NCI-H2227 (cell line): ENCODE data around the gene FAM171A2.
"Not testable (repeated sequence)": the region's sequence is repeated elsewhere in the genome, so short reads cannot be mapped to it uniquely, and the experiment has no call there.

Experiments
- DNase-seq: peaks from one replicate; lab custom pipeline; 2025; ENCODE audit not compliant: unreplicated experiment; lab: John Stamatoyannopoulos, UW

Gene FAM171A2

GRCh38 chr17:44347206-44348055 is 16.2 kb downstream of the FAM171A2 start:
- not testable (repeated sequence) for DNase-seq

DNA sequence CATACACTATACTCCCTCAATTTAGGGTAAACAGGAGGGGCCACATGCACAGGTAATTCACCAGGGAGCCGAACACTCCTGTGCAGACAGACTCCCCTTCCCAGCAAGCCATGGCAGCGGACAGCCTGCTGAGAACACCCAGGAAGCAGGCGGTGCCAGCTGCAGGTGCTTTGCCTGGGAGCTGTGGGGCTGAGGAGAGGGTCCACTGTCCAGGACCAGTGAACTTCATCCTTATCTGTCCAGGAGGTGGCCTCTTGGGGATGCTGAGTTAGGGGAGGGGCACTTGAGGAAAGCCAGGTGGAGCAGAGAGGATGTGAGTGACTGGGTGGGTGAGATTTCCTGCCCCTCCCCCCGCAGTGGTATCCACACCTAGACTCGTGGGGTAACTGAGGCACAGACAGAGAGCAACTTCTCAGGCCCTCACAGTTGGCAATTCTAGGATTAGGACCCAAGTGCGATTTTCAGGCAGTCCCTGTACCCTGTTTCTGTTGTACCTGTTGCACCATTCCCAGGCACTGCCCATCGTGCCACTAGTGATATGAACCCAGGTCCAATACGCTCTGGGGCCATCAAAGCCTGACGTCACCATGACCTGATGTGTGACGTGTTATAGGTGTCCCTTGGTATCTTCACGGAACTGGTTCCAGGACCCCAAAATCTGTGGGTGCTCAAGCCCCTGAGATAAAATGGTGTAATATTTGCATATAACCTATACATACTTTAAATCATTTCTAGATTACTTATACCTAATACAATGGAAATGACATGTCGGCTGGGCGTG is 17.4 kb downstream of the FAM171A2 start:
- no peak for DNase-seq

DNA sequence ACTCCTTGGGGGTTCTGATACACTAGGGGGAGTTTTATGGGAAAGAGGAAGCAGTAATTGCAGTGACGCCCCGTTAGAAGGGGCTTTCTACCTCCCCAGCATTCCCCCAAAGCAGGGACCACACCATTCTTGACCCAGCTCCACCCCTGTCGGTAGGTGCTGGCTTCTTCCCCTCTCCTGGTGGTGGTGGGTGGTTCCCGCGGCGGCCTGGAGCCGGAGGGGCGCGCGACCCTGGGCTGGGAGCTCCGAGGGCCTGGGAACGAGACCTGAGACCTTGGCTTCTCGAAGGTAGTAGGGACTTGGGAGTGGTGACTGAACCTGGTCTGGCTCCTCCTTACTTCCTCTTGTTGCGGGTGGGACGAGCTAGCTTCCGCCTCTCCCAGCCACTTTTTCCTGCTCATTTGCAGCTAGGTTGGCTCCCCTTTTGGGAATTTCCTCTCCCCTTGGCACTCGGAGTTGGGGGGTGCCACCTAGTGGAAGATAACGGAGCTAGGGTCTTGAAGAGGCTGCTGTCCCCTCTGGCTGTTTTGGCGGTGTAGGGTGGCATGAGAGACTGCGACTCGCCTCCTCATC is 18.1 kb downstream of the FAM171A2 start:
- peak; percentile 82 for DNase-seq

GRCh38 chr17:44344939-44345453 is 18.7 kb downstream of the FAM171A2 start, which contains the start of gene GRN:
Gene GRN (plus strand): TSS chr17:44345302. CDS start chr17:44349165, 3,863 bp downstream.
- peak; percentile 98 for DNase-seq

DNA sequence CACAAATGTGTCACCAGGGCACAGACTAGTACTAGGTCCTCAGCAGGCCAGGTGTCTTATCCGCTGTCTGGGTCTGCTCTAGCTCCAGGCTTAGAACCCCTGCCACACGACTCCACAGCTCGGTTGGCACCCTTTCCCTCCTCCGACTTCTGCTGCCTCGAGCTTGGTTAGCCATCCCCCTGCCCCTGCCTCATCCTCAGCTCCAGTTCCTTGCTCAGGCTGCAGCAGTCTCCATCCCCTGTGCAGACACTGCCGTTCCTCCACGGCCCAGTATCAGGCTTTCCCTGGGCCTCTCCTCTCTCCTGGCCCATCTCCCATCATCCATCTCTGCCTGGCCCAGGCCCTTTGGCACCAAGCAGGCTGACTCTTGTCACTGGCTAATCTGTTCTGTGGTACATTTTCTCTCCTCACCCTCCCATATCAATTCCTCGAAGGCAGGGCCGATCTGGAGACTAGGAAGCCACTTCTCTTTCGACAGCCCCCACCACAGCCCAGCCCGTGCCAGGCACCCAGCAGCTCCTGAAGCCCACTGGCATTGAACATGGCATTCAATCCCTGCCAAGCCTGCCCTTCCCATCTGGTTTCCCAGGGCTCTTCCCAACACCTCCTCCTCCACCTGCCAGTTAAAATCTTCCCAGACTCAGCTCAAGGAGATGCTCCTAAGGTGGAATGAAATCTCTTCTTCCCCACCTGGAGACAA is 20.0 kb downstream of the FAM171A2 start:
- no peak for DNase-seq

DNA sequence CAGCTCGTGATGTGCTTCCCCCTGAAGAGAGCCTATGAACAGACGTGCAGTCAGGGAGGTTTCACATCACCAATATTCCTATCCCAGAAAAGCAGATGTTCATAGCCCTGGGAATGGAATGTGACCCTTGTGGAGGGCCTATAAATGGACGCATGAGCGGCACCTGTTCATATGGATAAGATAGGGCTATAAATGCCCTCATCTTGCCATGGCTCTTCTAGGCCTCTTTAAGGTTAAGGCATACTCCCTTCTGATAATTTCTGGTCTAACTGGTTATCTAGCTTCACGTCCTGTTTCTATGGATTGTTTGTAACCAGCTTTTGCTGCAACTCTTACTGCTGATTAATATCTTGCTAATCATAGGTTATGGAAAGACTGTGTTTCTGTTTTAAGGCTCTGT is 23.1 kb downstream of the FAM171A2 start:
- not testable (repeated sequence) for DNase-seq

DNA sequence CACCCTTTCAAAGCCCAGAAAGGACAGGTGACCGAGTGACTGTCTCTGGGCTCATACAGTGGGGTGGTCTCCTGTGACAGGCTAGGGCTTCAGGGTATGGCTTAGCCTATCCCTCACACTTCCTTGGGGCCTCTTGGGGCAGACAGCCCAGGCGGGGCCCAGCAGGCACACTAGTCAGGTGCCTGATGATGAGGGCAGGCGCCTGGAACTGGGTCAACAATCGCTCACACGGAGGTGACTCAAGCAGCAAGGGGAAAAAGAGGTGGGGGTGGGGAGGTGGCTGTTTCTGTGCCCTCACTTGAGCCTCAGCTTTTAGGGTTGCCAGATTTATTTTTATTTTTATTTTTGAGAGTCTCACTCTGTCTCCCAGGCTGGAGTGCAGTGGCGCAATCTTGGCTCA is 25.0 kb downstream of the FAM171A2 start:
- no peak for DNase-seq

- no peak for DNase-seq
These were observed 27.7 kb downstream of the FAM171A2 start for GRCh38 chr17:44335968-44336367.

DNA sequence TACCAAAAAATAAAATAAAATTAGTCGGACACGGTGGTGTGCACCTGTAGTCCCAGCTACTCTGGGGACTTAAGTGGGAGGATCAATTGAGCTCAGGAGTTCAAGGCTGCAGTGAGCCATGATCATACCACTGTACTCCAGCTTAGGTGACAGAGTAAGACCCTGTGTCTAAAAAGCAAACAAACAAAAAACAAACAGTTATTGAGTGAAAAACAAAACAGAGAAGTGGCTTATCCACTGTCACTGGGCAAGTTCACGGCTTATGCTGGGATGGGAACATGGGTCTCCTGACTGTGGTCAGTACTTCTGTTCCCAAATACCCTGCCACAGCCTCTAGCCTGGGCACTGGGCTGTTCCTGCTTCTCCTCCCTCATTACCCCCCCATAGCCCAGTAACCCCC is 28.1 kb downstream of the FAM171A2 start:
- no peak for DNase-seq

DNA sequence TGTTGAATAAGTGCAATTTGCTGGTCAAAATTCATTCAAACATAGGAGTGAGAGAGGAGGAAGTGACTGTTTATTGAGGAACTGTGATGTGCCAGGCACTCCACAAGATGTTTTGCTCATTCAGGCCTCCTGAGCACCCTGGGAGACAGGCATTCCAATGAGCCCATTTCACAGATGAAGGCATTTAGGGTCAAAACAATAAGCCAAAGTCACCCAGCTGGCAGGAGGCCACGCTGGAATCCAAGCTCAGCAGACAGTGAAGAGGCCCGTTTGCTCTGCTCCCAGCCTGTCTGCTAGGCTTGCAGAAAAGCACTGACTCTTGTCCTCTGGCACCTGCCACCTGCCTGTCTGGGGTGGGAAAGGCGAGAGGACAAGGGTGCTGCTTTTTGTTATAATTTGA is 28.9 kb downstream of the FAM171A2 start:
- no peak for DNase-seq

DNA sequence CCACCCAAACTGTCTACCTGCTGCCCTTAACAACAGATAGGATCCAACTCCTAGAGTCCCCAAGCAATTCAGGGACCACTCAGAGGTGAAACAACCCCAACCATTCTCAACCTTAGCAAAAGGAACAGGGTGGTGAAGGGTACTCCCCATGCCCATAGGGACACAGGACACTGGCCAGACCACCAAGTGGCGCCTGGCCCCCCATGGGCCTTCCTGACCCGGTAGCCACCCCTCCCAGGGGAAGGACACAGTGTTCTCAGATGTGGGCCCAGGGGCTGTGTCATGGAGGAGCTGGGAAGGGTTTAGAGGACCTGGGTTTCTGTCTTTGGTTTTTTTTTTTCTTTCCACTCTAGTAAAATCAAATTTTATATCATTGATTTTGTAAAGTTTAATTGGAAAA is 29.3 kb downstream of the FAM171A2 start:
- no peak for DNase-seq

- DNase-seq: no peak
These were observed 30.3 kb downstream of the FAM171A2 start for GRCh38 chr17:44333371-44333770.

- DNase-seq: peak; percentile 90
These were observed 32.3 kb downstream of the FAM171A2 start for GRCh38 chr17:44331249-44331760.

GRCh38 chr17:44330263-44330662 is 33.4 kb downstream of the FAM171A2 start:
- DNase-seq: not testable (repeated sequence)

GRCh38 chr17:44329516-44329915 is 34.1 kb downstream of the FAM171A2 start:
- not testable (repeated sequence) for DNase-seq

- no peak for DNase-seq
These were observed 35.8 kb downstream of the FAM171A2 start for GRCh38 chr17:44327715-44328449.

- peak; percentile 97 for DNase-seq
These were observed 36.7 kb downstream of the FAM171A2 start for GRCh38 chr17:44326861-44327444.

- peak; percentile 98 for DNase-seq
These were observed 38.9 kb downstream of the FAM171A2 start, which contains the start of gene SLC25A39 for GRCh38 chr17:44324571-44325275. Gene SLC25A39 (minus strand): TSS chr17:44324823. CDS start chr17:44323562, 1,261 bp downstream.

GRCh38 chr17:44324092-44324570 is 39.5 kb downstream of the FAM171A2 start:
- peak; percentile 56 for DNase-seq
